SK-N-SH (cell line): Measurements from ENCODE around the gene ANO2.

Experiments used
- CTCF ChIP-seq: fragments of 200-600 bp; sonication (generic); IDR thresholded peaks from 2 replicates; pipeline ENCODE4 v1.6.1; 2017; ENCODE audit warnings: antibody characterized with exemption, mild to moderate bottlenecking, moderate library complexity
- FOXM1 ChIP-seq: IDR thresholded peaks from 2 replicates; pipeline ENCODE4 v1.4.0; 2012; ENCODE audit warnings: low read depth, mild to moderate bottlenecking
- GABPA ChIP-seq: IDR thresholded peaks from 2 replicates; pipeline ENCODE4 v1.4.0; 2012; ENCODE audit warnings: low read depth, mild to moderate bottlenecking
- POLR2AphosphoS5 ChIP-seq: IDR thresholded peaks from 2 replicates; pipeline ENCODE4 v1.6.1; 2012; ENCODE audit warnings: low read depth, low read length
- REST ChIP-seq: IDR thresholded peaks from 2 replicates; pipeline ENCODE4 v1.6.1; 2012; ENCODE audit warnings: mild to moderate bottlenecking, low read depth, low read length, moderate library complexity

- TF ChIP-seq CTCF (no peak), POLR2AphosphoS5 (no peak), FOXM1 (no peak), GABPA (no peak), REST (no peak)
These were observed 28.5 kb upstream of the ANO2 start for GRCh38 chr12:5973461-5974115.
